Stimulated activated naive CD4-positive, alpha-beta T cell treated with Interleukin-2 at 50 U/mL for 16 hours (primary cell): ENCODE measurements around the gene PPTC7.
"Not testable (repeated sequence)": the region's sequence is repeated elsewhere in the genome, so short reads cannot be mapped to it uniquely, and the experiment has no call there.

ENCODE experiments used
- DNase-seq: peaks from one replicate; lab custom pipeline; 2025; lab: John Stamatoyannopoulos, UW

PPTC7 gene

DNA sequence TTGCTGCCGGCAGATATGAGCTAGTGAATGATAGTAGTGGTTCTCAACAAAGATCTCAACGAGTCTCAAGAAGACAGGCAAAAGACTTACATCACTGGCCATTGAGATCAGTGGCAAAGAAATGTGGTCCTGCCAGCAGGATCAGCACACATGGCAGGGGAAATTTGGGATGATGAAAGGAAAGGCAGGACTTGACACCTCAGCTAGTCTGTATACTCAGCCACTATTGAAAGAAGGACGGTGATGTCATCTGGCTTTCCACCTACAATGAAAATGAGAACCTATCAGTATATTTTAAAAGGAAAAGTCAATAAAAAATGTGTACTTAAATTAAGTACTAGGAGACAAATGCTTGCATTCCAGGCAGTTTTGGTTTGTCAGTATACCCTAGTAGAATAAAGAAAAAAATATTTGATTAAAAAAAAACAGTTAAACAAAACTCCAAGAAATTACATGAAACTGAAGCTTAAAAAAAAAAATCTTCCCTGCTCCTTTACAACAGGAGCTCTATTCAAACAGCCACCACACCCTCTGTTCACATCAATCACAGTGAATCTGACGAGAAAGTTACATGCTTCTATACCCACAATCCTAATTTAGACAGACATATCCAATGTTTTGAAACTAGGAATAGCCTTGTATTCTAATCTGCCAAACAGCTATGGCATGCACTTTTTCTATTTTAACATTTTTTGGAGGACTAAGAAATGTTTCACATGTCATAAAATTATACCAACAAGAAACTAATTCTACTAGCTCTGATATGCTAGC, 46.1 kb downstream of the PPTC7 start:
- no peak for DNase-seq

- no peak for DNase-seq
Observed at GRCh38 chr12:110534811-110535210, 48.3 kb downstream of the PPTC7 start.

GRCh38 chr12:110533607-110534006, 49.5 kb downstream of the PPTC7 start:
- DNase-seq: no peak

GRCh38 chr12:110532644-110533043, 50.5 kb downstream of the PPTC7 start:
- no peak for DNase-seq

GRCh38 chr12:110531741-110532333, 51.3 kb downstream of the PPTC7 start:
- no peak for DNase-seq

- DNase-seq: no peak
Observed at GRCh38 chr12:110530511-110530910, 52.6 kb downstream of the PPTC7 start.

GRCh38 chr12:110528277-110528839, 54.8 kb downstream of the PPTC7 start:
- DNase-seq: no peak

DNA sequence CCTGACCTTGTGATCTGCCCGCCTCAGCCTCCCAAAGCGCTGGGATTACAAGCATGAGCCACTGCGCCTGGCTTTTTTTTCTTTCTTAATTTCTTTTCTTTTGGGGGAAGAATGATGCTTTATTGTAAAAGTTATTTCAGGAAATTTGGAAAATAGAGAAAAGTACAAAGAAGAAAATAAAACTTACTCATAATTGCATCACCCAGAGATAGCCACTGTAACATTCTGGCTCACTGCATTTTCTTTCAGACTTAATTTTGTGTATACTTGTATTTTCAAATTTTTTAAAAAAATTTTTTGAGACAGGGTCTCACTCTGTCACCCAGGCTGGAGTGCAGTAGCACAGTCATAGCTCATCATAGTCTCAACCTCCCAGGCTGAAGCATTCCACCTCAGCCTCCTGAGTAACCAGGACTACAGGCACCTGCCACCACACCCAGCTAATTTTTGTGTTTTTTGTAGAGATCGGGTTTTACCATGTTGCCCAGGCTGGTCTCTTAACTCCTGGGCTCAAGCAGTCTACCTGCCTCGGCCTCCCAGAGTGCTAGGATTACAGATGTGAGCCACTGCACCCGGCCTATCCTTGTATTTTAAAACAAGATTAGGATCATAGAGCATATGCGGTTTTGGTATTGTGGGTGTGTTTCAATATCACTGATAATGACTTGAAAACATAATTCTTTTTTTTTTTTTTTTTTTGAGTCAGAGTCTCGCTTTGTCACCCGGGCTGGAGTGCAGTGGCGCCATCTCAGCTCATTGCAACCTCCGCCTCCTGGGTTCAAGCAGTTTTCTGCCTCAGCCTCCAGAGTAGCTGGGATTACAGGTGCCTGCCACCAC, 62.0 kb downstream of the PPTC7 start:
- peak; percentile 23 for DNase-seq

- DNase-seq: not testable (repeated sequence)
Observed at GRCh38 chr12:110518014-110518413, 65.1 kb downstream of the PPTC7 start.

DNA sequence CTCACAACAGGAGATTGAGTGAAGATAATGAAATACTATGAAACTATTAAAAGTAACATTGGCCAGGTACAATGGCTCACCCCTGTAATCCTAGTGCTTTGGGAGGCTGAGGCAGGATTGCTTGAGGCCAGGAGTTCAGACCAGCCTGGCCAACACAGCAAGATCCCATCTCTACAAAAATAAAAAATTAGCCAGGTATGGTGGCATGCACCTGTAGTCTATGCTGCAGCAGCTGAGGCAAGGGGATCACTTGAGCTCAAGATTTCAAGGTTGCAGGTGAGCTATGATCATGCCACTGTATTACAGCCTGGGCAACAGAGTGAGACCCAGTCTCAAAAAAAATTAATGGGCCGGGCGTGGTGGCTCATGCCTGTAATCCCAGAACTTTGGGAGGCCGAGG, 66.1 kb downstream of the PPTC7 start:
- DNase-seq: no peak

GRCh38 chr12:110514363-110514762, 68.8 kb downstream of the PPTC7 start:
- DNase-seq: no peak

GRCh38 chr12:110513842-110514241, 69.3 kb downstream of the PPTC7 start:
- no peak for DNase-seq

- no peak for DNase-seq
Observed at GRCh38 chr12:110508071-110508586, 75.0 kb downstream of the PPTC7 start.

DNA sequence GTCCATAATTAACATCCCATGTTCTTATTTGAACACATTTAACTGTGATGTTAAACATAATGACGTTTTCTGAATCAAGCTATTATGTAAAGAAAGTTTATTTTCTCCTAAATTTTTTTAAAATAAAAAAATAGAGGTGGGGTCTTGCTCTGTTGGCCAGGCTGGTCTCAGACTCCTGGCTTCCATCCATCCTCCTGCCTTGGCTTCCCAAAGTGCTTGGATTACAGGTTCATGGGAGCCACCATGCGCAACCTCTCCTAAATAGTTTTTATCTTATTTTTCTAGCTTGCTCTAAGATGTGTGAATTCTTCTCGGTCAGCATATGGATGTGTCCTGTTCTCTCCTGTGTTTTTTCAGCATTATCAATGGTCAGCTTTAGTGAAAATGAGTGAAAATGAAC, 77.8 kb downstream of the PPTC7 start:
- no peak for DNase-seq

- no peak for DNase-seq
Observed at GRCh38 chr12:110503432-110503831, 79.7 kb downstream of the PPTC7 start.

DNA sequence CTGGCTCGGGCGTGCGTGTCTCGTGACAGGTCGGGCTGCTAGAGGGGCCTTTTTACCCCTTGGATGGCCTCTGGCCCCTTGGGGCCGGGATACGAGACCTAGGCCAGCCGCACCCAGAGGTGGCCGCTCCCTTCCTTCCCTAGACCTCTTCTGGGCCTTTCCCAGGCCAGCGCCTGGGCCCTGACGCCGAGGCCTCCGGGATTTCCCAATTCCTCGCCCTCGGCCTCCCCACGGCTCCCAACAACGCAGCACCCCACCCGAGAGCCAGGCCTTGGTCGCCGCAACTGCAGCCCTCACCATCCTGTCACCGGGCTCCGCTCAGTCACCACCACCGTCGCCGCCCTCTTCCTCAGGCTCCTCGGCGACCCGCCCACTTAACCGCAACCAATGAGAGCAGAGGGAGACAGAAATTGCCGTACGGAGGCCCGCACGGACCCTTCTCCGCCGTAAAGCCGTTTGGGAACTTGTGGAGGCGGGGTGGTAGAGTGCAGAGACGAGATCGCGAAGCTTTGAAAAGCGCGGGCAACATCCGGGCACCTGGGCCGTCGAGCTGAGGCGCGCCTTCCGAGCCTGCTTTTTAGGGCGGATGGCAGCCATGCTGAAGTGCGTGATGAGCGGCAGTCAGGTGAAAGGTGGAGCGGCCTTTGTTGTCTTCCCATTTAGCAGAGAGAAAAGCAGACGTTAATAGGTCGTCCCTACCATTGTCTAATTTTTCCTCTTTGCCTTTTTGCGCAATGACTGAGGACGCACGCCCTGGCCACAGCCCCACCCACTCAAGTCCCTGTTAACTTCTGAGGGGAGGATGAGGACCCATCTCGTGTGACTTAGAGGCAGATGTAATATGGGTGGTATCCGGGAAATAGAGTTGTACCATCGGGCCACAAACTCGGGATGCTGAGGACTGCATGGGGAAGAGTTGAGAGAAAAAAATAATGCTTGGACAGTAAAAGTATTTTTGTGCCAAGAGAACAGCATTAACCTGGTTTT, 81.1 kb downstream of the PPTC7 start, which contains the start of the genes RAD9B and VPS29:
Gene RAD9B, plus strand, starts transcription at position 580 of the 987 bp plus-strand sequence. Its CDS starts 7 bp downstream, at position 587.
Gene VPS29, minus strand, starts transcription at position 360 of the 987 bp plus-strand sequence. Its CDS starts 60 bp downstream, at position 300.
- DNase-seq: peak; percentile 99

- no peak for DNase-seq
Observed at GRCh38 chr12:110501399-110501751, 81.7 kb downstream of the PPTC7 start.

- DNase-seq: no peak
Observed at GRCh38 chr12:110498984-110499706, 84.0 kb downstream of the PPTC7 start.
